NCI-H1092 (cell line): ENCODE results near the gene NUBP1.
"Not testable (repeated sequence)": the region's sequence is repeated elsewhere in the genome, so short reads cannot be mapped to it uniquely, and the experiment has no call there.

Experiments used
- DNase-seq: peaks from one replicate; lab custom pipeline; 2025; lab: John Stamatoyannopoulos, UW

NUBP1 gene

DNA sequence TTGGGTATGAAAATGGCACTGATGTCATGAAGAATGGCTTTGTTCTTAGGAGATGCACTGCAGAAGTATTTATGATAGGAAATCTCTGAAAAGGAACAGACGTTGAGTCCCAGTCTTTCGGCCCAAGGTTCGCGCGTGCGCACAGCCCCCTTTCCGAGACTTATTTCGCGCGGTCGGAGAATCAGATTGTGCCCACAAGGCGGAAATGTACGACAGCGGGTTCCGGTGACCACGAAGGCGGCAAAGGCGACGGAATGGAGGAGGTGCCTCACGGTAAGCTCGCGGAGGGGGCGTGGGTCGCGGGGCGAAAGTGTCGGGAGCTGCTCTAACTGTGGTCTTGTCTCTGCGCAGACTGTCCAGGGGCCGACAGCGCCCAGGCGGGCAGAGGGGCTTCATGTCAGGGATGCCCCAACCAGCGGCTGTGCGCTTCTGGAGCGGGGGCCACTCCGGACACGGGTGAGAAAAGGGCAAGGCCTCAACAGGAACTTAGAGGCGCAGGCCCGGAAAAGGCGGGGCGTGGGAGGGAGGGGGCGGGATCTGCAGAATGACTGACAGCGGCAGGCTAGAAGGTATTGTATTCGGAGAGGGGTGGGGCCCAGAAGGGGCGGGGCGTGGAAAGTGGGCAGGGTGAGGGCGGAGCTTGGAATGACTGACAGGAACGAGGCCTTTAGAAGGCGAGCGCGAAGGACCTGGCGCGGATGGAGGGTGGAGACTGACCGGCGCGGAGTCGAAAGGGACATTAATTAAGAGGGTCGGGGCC is at the start of gene NUBP1:
Gene NUBP1 (plus strand): TSS at position 233 of the 760 bp plus-strand sequence. CDS start 22 bp downstream, at position 255.
- DNase-seq = peak; percentile 96

DNA sequence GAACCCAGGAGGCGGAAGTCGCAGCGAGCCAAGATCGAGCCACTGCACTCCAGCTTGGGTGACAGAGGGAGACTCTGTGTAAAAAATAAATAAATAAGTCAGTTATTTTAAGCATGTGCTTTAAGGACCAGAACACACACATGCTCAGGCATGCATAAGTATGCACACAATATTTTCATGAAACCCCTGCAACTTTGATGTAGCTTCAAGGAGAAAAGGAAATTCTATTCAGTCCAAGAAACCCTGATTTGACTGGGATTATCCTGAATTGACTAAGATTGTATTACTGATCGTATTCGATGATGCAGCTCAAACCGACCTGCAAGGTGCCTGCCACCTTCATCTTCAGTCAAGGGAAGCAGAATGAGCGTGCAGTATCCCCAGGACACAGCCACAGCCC is 49.8 kb upstream of the NUBP1 start:
- no peak for DNase-seq

DNA sequence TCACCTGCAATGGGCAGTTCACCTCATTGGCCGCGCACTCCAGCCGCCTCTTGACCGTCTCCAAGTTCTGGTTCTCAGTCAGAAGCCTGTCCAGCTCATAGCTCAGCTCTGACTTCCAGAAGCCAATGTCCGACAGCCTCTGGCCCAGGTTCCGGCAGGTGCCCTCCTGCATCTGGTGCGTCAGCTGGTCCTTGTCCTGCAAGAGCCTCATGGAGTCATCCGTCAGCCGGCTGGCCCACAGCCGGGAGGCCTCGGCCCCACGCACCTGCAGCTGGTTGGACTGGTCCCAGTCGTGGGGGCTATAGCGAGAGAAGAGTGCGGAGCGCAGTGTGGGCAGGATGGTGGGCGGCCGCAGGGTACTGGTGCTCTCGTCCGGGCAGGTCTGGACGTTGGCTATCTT is 49.3 kb upstream of the NUBP1 start:
- DNase-seq = no peak

DNA sequence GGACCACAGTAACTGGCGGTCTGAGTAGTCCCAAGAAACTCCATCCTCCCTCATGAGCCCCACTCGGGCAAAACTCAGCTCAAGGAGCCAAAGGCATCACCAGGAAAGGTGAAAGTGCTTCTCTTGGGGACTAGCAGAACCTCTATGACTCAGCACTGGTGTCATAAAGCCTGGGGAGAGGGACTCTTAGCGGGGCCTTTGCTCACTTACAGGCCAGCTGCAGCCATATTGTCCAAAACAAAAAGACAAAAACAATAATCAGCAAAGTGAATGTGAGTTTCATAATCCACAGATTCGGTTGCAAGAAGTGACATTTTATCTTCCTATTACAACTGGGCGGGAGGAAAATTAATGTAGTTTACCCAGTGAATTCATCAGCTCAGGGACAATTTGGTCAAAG is 48.8 kb upstream of the NUBP1 start, which contains the start of gene TEKT5:
Gene TEKT5 (minus strand): TSS at position 101 of the 400 bp plus-strand sequence. CDS start 57 bp downstream, at position 44.
- DNase-seq = no peak

DNA sequence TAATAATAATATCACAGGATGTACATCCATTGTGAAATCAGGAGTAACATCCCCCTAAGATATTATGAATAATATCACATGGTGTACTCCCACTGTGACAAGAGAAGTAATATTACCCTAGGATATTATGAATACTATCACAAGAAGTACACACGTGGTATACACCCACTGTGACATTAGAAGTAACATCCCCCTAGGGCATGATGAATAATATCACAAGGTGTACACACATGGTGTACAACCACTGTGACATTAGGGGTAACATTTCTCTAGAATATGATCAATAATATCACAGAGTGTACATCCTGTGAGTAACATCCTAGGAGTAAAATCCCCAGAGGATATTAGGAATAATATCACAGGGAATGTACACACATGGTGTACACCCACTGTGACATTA is 43.9 kb upstream of the NUBP1 start:
- DNase-seq = no peak

DNA sequence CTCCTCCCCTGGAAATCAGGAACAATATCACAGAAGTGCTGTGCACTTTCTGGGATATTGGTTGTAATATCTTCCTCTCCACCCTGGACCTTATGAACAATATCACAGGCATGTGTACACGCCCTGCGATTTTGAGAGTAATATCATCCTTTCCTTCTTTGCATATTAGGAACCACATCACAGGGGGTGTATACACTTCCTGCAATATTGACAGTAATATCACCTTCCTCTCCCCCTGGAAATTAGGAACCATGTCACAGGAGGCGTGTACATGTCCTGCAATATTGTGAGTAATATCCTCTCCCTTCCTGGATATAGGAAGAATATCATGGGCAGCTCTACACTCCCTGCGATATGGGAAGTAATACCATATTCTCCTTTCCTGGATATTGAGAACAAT is 34.7 kb upstream of the NUBP1 start:
- no peak for DNase-seq

DNA sequence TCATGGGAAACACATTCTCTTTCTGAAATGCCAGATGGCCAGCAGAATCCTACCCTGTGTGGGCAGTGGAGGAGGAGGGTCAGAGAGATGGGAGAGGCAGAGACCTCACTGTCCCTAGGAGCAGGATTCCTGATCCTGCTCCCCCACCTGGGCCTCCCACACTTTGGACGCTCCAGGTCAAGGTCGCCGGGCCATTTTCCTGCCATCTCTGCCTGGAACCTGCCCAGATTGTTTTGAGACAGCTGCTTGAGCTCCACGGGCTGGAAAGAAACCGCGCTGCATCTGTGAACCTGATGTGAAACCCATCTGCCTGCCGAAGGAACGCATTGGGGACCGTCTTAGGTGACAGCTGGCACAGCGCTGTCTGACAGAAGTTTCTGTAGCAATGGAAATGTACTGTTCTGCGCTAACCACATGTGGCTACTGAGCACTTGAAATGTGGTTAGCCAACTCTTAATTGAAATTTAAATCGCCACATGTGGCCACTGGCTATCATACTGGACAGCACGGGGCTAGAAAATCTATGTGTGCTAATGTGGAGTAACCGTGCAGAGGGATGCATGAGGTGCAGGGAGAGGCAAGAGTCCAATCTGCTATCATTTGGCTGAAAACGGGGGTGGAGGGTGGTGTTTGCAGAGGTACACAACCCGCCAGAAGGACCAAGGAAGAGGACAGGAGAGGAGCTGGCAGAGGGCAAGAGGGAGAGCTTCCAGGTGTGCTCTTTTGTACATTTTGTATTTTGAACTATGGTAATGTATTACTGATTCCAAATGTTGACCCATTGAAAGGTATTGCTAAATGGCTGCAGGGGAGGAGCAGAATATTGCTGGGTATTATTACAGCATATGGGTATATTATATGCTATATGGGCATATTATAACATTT is 15.4 kb upstream of the NUBP1 start:
- no peak for DNase-seq

DNA sequence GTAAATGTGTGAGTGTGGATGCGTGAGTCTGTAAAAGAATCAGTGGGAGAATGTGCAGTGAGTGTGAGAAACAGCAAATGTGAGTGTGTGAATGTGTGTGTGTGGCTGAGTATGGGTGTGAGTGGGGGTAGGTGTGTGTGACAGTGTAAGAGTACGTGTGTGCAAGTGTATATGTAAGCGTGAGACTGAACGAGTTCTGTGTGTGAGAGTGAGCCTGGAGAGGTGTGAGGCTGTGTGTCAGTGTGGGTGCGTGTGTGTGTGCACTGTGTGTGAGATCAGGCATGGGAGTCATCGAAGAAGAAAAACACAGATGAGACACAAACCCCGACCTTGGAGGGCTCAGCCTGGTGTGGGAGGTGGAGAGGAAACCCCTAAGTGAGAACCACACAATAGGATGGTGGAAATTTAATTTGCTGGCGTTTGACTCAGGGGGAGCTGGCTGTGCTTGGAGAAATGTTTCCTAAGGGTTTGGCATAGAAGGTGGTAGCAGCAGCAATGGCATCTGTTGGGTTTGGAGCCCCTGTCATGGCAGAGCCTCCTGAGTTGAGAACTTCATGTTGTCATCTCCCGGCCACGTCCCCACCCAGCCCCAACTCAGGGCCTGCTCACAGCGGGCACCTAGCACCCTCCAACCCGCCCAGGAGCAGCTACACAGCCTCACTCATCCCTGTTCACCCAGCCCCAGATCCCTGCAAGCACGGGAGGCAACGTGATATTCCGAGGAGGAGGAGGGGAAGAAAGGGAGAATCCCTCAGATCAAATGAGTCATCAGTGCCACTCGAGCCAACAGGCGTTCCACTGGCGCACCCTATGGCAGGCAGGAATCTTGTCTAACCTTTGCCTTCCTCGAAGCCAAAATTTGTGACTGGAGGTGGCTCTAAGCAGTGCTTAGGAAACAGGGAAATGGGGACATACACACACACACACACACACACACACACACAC is 14.3 kb upstream of the NUBP1 start:
- DNase-seq = no peak

DNA sequence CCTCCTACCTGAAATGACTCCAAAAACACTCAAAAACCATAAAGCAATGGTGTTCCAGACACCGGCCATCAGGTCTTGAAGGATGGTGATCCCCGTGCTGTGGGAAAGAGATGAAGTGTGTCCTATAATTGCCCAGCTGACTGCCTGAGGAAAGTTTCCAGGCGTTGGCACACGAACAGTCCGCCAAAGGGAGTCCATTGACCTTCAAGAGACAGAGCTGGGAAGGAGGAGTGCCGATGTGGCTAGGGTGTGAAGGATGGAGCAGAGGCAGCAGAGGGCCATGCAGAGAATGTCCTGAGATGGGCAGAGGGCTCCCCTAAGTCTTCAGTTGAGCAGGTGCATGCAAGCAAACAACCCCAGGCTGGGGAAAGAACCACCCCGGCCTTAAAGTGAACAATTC is 11.9 kb upstream of the NUBP1 start:
- no peak for DNase-seq

DNA sequence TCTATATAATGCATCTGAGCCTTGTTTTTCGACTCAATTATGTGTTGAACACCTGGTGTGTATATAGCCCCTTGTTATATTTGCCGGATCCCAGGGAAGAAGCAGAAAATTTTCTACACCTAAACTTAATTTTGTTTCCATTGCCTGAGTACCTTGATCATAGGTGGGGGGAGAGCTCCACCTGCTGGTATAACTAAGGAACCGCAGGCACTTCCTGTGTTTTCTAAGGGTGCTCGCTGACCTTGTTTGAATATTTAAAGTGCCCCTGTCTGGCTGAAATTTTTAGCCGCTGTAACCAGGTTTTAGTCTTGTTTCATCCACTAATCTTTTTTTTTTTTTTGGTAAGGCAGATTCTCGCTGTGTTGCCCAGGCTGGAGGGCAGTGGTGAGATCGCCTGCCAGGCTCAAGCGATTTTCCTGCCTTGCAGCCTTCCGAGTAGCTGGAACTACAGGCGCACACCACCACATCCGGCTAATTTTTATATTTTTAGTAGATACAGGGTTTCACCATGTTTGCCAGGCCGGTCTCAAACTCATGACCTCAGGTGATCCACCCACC is 6.5 kb upstream of the NUBP1 start:
- peak; percentile 51 for DNase-seq

DNA sequence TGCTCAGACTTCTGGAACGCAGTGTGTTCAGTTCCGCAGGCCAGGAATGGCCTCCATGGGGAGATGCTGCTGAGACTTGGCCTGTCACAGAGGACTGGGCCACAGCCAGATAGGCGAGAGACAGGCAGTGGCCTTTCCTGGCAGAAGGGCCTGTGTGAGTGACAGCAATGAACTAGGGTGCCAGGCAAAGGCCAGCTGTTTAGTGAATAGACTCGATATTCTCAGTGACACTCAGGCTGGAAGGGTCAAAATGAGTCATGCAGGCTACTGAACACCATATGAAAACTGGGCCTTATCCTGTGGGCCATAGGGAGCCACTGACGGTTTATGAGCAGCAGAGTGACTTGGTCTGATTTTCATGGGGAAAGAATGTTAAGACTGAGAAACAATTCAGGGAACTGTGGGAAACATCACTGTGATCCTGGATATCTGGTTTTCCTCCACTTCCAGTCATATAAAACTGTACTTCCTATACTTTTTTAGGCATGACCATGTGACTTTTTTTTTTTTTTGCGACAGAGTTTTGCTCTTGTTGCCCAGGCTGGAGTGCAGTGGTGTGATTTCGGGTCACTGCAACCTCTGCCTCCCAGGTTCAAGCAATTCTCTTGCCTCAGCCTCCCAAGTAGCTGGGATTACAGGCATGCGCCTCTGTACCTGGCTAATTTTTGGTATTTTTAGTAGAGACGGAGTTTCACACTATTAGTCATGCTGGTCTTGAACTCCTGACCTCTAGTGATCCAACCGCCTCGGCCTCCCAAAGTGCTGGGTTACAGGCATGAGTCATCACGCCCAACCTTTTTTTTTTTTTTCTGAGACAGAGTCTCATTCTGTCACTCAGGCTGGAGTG is 5.2 kb upstream of the NUBP1 start:
- DNase-seq = no peak

DNA sequence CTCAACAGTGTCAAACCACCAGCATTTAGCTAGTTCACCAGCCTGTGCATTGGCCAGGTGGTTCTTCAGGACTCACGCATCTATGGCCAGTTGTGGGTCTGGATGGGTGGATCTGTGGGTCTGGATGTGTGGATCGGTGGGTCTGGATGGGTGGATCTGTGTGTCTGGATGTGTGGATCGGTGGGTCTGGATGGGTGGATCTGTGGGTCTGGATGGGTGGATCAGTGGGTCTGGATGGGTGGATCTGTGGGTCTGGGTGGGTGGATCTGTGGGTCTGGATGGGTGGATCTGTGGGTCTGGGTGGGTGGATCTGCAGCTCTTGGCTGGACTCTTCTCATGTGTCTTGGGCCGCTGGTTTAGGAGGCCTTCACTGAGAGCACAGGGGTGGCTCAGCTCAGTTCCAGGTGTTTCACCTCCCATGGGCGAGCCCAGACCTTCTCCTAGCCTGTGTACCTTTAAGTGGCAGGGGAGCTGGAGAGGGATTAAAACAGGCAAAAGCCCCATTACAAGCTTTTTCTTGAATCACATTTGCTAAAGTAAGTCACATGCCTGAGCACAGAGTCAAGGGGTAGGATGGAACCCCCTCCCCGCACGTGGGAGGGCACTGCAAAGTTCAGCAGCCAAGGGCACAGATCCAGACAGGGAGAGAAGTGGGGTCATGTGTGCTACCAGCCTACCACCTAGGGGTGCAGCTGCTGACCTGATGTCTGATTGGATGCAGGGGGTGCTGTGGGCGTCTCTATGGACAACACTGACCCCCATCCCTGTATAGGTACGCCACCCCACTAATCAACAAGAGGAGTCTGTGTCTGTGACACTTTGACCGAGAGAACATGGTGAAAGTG is 3.4 kb upstream of the NUBP1 start:
- no peak for DNase-seq

DNA sequence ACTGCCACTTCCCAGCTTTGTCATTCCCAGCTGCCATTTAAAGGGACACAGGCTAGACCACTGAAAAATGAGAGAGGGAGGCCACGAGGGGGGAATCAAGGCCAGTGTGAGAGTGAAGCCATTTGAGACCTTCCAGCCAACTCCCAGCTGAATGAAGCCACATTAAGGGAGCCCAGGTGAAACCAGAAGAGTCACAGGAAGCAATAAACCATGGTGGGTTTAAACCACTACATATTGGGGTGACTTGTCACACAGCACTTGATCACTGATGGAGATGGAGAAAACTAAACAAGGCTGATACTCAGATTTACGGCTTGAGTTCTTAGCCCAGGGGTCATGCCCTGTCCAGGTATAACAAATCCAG is 2.8 kb upstream of the NUBP1 start:
- no peak for DNase-seq

DNA sequence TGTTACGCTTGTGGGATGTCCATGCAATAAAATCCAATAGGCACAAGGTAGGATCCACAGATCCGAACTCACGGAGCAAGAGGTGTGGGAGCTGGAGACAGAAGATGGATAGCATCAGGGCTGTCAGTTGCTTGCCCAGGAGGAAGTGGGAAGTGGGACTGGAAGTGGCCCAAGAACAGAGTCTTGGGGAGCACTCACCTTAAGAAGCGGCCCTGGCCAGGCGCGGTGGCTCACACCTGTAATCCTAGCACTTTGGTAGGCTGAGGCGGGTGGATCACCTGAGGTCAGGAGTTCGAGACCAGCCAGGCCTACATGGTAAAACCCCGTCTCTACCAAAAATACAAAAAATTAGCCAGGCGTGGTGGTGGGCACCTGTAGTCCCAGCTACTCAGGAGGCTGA is 2.4 kb upstream of the NUBP1 start:
- DNase-seq = not testable (repeated sequence)

DNA sequence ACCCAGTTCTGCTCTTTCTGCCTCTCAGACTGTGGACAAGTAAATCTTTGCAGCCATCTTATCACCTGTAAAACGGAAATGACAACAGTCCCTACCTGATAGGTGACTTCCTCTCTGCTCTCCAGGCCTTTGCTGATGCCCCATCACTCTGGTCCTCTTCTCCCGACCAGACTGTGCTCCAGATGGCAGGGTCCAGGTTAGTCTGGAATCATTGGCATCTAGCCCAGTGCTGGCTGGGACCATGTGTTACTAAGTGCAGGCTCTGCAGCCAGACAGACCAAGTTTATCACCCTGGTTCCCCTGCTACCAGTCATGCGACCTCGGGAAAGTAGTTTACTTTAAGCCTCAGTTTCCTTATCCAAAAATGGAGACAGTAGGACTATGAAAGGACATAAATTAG is 1.8 kb upstream of the NUBP1 start:
- DNase-seq = peak; percentile 78

DNA sequence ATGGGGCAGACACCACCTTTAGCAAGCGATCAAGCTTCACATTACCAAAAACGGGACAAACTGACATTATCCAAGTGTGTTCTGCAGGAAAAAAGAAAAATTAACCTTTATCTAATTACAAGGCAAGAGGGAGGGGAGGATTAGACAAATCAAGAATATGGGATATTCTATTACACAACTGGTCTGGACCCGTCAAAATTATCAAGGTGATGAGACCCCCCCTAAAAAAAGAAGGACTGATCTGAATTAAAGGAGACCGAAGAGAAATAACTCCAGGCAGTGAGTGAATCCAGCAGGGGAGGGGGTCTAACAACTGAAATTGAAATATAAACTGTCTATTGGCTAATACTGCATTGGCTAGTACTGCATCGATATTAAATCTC is 424 bp upstream of the NUBP1 start:
- DNase-seq = no peak

DNA sequence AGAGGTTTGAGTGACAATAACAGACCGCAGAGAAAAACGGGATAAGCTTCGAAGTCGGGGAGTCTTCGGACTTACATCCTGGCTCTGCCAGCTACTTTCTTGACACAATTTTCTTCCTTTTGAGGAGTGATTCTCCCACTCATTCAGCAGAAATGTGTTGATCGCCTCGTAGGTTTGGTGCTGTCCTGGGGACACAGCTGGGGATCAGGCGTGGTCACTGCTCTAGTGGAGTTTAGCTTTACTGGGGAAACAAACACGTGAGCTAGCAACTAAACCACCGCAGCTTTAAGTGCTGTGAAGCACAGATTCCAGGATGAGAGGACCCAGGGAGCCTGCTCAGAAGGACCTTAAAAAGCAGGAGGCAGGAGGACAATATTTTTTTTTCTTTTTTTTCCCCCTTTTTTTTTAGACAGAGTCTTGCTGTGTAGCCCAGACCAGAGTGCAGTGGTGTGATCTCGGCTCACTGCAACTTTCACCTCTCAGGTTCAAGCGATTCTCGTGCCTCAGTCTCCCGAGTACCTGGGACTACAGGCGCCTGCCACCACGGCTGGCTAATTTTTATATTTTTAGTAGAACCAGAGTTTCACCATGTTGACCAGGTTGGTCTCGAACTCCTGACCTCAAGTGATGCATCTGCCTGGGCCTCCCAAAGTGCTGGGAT is 858 bp downstream of the NUBP1 start:
- DNase-seq = no peak

DNA sequence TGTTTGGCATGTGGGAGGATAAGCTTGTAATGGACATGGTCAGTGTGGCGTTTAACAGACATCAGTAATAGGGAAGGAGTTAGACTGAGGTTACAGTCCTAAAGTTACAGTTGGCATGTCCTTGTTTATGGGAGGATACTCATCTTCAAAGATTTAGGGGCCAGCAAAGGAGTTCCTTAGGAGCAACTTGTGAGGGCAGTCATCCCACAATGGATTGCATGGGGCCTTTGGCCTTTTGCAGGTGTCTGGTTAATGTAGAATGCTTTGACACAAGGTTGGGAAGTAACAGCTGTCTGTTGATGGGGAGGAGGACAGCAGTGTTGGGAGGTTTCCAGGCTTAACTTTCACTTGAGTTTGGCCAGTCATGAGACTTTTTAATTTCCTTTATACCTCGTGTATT is 2.2 kb downstream of the NUBP1 start:
- DNase-seq = no peak

DNA sequence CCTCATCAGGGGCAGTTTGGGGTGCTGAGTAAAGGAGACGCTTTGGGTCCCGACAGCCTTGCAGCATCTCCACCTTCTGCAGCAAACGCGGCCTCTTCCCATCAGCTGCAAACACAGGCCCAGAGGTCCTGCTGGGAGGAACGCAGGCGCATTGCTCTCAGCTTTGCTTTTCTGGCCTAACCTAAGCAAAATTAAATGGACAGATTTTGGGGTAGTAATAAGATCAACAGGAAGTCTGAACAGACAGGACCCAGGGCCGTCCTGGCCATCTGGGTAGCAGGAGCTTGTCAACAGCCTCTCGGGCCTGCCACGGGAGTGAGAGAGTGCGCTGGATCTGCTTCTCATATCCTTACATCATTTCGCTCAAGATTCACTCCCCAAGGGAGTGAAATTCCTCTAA is 7.2 kb downstream of the NUBP1 start:
- DNase-seq = no peak
